Heart left ventricle (tissue), 16 donors: ENCODE measurements around the gene PCGF2. TPM values are rescaled to one million over a fixed set of nuclear protein-coding genes. Genes with fewer than 3 reads are reported as not detected.

Experiments used
- ATAC-seq, 4 donors: fragments of 200-7000 bp; cut with Tn5 transposase; one replicate each; pipeline ENCODE4 v1.9.1; 2020 to 2022; ENCODE audit warnings: moderate library complexity in 4 of 4, mild to moderate bottlenecking in 3 of 4, moderate number of reproducible peaks in 1 of 4
- DNase-seq, 5 donors: peaks; one replicate each; pipeline ENCODE4 v3.0.0-alpha.2; 2020
- H3K27ac ChIP-seq, 12 donors: fragments of 200-600 bp; sonication (generic) in 4 of 12; one replicate each; pipeline versions ENCODE4 v1.5.0 to v1.8.0; 2016 to 2022; ENCODE audit warnings: mild to moderate bottlenecking in 2 of 12
- H3K27me3 ChIP-seq, 9 donors: fragments of 200-600 bp; sonication (generic) in 2 of 9; one replicate each; pipeline versions ENCODE4 v1.5.1 to v1.8.0; 2016 to 2022; ENCODE audit warnings: mild to moderate bottlenecking in 3 of 9
- H3K36me3 ChIP-seq, 9 donors: fragments of 200-600 bp; sonication (generic) in 2 of 9; one replicate each; pipeline versions ENCODE4 v1.5.0 to v1.8.0; 2018 to 2022; ENCODE audit warnings: mild to moderate bottlenecking in 2 of 9
- H3K4me1 ChIP-seq, 12 donors: fragments of 200-600 bp; sonication (generic) in 4 of 12; one replicate each; pipeline versions ENCODE4 v1.5.0 to v1.8.0; 2016 to 2022; ENCODE audit warnings: mild to moderate bottlenecking in 3 of 12
- H3K4me3 ChIP-seq, 12 donors: fragments of 200-600 bp; sonication (generic) in 4 of 12; one replicate each; pipeline versions ENCODE4 v1.5.0 to v1.8.0; 2017 to 2022; ENCODE audit warnings: mild to moderate bottlenecking in 9 of 12, moderate library complexity in 4 of 12
- H3K9me3 ChIP-seq, 12 donors: fragments of 200-600 bp; sonication (generic) in 4 of 12; one replicate each; pipeline versions ENCODE4 v1.5.0 to v1.8.0; 2016 to 2022; ENCODE audit warnings: mild to moderate bottlenecking in 1 of 12
- POLR2A ChIP-seq, 2 donors: fragments of 450-650 bp; IDR thresholded peaks; one replicate each; pipeline ENCODE4 v1.6.1; 2017; ENCODE audit warnings: antibody characterized with exemption in 2 of 2, mild to moderate bottlenecking in 2 of 2, moderate library complexity in 2 of 2
- WGBS, 4 donors: extraction: QIAGEN DNeasy Blood & Tissue Kit in 2 of 4; methylation state at CpG; one replicate each; pipeline versions ENCODE4 v1.1.5 to v1.1.7; 2013 to 2018; 5-methylcytosine and 5-hydroxymethylcytosine counted together
- intact Hi-C, 10 donors: fragments of 100-400 bp; cut with DNase I; formaldehyde crosslinking; loops; one replicate each; pipeline versions ENCODE4 v1.11.1 to v1.14.2; 2022
- polyA plus RNA-seq, 2 donors: library from polyadenylated mRNA; stranded (reverse); fragments of 200-250 nt; gene quantifications; one replicate each; pipeline ENCODE4 v1.2.3, GENCODE V29; 2013
- total RNA-seq, 9 donors: library from RNA; depleted of rRNA in 2 of 9; stranded (reverse); fragments of >200 nt in 2 of 9; fragmentation: NEBNext Ultra II Directional in 3 of 9; extraction: Animal tissue kit (Norgen Biotek cat#: 25700) in 3 of 9; gene quantifications; one replicate each; pipeline versions ENCODE4 v1.1.0 to v1.2.4, GENCODE V29; 2016 to 2023
- TF ChIP-seq, protein P1 (sequence below), 12 donors: fragments of 200-600 bp; sonication (generic) in 4 of 12; IDR thresholded peaks; one replicate each; pipeline versions ENCODE4 v1.5.0 to v1.8.0; 2018 to 2022; ENCODE audit warnings: antibody characterized with exemption in 12 of 12, mild to moderate bottlenecking in 5 of 12
- donor health status: ischemic (EF 13 %, LVEDD 7.1; RV severe dilation, severe dysfunction).
- donor health status: healthy with polysubstance abuse.
- donor health status: DM: no; HTN: yes; CAD: no.
- donor health status: DM: no; HTN: no; CAD: no.
- donor health status: ischemic (EF 25% LVEDD 6.9; RV normal size, moderate dysfunction).
- donor health status: ischemic (EF 25% LVEDD 5.7; RV mildly dilated, moderate dysfunction).
- donor health status: healthy.
- donor health status: DM: yes; HTN: yes; CAD: no.
- donor health status: ischemic (EF 35%, LVEDD 5.7; RV mildly dilated, moderate dysfunction).
- donor health status: nonischemic (EF 11% LVEDD 7.7; RV severe dilation, severe dysfunction).
- donor health status: DM: yes; HTN: yes; CAD: no.
- donor health status: PGD.
- donor health status: ischemic (EF 29% LVEDD 5.4; RV normal size, mild dysfunction).
- donor health status: nonischemic (EF 23%, LVEDD 6.1; RV moderate dilation, normal function).

PCGF2 gene
- total and polyA plus RNA-seq, 11 donors: 3.8 to 33.6 (median 21.9) TPM

DNA sequence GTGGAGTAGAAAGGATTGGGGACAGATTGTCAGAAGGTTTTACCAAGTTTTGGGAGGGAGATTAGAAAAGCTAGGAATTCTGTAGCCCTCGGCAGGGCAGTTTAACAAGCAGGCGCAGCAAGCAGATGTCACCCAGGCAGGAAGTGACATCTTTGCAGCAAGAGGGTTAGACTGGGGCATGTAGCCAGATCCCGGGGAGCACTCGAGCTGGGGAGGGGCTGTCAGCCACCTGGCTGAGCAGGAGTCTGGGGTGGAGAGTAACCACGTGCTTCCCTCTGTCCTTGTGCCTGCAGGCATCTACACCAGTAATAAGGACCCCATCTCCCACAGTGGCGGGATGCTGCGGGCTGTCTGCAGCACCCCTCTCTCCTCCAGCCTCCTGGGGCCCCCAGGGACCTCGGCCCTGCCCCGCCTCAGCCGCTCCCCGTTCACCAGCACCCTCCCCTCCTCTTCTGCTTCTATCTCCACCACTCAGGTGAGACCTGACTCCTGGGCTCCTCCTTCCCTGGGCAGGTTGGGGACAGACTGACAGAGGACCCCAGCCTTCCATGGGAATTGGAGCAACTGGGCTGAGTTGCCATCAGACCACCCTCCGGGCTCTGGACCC is 30.9 kb downstream of the PCGF2 start:
- TF ChIP-seq, protein P1, sequence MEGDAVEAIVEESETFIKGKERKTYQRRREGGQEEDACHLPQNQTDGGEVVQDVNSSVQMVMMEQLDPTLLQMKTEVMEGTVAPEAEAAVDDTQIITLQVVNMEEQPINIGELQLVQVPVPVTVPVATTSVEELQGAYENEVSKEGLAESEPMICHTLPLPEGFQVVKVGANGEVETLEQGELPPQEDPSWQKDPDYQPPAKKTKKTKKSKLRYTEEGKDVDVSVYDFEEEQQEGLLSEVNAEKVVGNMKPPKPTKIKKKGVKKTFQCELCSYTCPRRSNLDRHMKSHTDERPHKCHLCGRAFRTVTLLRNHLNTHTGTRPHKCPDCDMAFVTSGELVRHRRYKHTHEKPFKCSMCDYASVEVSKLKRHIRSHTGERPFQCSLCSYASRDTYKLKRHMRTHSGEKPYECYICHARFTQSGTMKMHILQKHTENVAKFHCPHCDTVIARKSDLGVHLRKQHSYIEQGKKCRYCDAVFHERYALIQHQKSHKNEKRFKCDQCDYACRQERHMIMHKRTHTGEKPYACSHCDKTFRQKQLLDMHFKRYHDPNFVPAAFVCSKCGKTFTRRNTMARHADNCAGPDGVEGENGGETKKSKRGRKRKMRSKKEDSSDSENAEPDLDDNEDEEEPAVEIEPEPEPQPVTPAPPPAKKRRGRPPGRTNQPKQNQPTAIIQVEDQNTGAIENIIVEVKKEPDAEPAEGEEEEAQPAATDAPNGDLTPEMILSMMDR (IDR thresholded peaks at IDR 0.05): no peak
- TF ChIP-seq POLR2A (IDR thresholded peaks at IDR 0.05): no peak
- H3K4me1 ChIP-seq: peaks cover 0 to 13% (median 1%) of the 10 kb centered on the region in 12 donors
- peaks cover 0 to 100% (median 98%) of the 10 kb centered on the region in 9 donors for H3K36me3 ChIP-seq
- WGBS, 4 donors: 78 to 84% (median 84%) methylated on average over 8 to 12 of the region's 12 CpGs
- H3K27ac ChIP-seq: no peak overlapping the region
- DNase-seq: no peak
- intact Hi-C loops: no loop called here
- no peaks in the 10 kb centered on the region for H3K9me3 ChIP-seq
- H3K27me3 ChIP-seq: no peaks in the 10 kb centered on the region
- no peak for ATAC-seq
- H3K4me3 ChIP-seq: no peak overlapping the region

DNA sequence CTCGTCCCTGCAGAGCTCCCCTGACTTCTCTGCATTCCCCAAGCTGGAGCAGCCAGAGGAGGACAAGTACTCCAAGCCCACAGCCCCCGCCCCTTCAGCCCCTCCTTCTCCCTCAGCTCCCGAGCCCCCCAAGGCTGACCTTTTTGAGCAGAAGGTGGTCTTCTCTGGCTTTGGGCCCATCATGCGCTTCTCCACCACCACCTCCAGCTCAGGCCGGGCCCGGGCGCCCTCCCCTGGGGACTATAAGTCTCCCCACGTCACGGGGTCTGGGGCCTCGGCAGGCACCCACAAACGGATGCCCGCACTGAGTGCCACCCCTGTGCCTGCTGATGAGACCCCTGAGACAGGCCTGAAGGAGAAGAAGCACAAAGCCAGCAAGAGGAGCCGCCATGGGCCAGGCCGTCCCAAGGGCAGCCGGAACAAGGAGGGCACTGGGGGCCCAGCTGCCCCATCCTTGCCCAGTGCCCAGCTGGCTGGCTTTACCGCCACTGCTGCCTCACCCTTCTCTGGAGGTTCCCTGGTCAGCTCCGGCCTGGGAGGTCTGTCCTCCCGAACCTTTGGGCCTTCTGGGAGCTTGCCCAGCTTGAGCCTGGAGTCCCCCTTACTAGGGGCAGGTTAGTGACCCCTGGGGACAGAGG is 31.6 kb downstream of the PCGF2 start:
- 90 to 95% (median 92%) methylated on average over 9 to 18 of the region's 18 CpGs for WGBS, 4 donors

DNA sequence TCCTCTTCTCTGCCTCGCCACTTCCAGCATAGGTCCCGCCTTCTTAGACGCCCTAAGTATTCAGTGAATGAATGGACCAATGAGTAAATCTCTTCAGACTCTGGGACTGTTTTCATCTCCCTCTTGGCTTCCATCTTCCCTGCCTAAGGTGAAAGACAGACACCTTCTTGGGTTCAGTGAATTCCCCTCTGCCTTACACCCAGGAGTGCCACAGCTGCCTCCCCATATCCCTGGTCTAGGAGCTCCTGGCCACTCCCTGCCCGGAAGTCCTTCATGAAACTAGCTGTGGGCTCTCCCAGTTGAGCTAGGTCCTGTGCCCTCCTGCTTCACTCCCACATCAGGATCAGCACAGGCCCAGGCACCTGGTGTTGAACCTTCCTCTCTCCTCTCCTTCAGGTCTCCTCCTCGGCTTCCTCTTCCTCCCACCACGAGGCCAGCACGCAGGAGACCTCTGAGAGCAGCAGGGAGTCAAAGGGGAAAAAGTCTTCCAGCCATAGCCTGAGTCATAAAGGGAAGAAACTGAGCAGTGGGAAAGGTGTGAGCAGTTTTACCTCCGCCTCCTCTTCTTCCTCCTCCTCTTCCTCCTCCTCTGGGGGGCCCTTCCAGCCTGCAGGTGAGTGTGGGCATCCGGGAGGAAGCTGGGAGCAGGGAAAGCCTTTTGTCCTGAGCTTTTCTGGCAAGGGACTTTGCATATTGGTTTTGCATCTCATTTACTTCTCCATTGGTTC is 32.8 kb downstream of the PCGF2 start:
- TF ChIP-seq, protein P1 (IDR thresholded peaks at IDR 0.05): no peak
- no peak for TF ChIP-seq POLR2A (IDR thresholded peaks at IDR 0.05)
- H3K9me3 ChIP-seq: no peaks in the 10 kb centered on the region
- no peak overlapping the region for H3K4me3 ChIP-seq
- intact Hi-C loops: no loop called here
- DNase-seq: no peak
- H3K27me3 ChIP-seq: no peaks in the 10 kb centered on the region
- ATAC-seq: no peak
- no peak overlapping the region for H3K27ac ChIP-seq
- H3K4me1 ChIP-seq: peaks cover 0 to 25% (median 13%) of the 10 kb centered on the region in 12 donors
- peaks cover 0 to 100% (median 93%) of the 10 kb centered on the region in 9 donors for H3K36me3 ChIP-seq
- WGBS, 4 donors: 86 to 93% (median 88%) methylated on average over 9 of the region's 9 CpGs

More for the DNA sequence above, 31.6 kb downstream of the PCGF2 start:
- TF ChIP-seq POLR2A (IDR thresholded peaks at IDR 0.05): no peak
- TF ChIP-seq, protein P1 (IDR thresholded peaks at IDR 0.05): no peak
- intact Hi-C loops: no loop called here
- peaks cover 0 to 100% (median 97%) of the 10 kb centered on the region in 9 donors for H3K36me3 ChIP-seq
- no peak overlapping the region for H3K27ac ChIP-seq
- no peaks in the 10 kb centered on the region for H3K27me3 ChIP-seq
- ATAC-seq: no peak
- H3K9me3 ChIP-seq: no peaks in the 10 kb centered on the region
- H3K4me3 ChIP-seq: no peak overlapping the region
- H3K4me1 ChIP-seq: peaks cover 0 to 14% (median 6%) of the 10 kb centered on the region in 12 donors
- no peak for DNase-seq

DNA sequence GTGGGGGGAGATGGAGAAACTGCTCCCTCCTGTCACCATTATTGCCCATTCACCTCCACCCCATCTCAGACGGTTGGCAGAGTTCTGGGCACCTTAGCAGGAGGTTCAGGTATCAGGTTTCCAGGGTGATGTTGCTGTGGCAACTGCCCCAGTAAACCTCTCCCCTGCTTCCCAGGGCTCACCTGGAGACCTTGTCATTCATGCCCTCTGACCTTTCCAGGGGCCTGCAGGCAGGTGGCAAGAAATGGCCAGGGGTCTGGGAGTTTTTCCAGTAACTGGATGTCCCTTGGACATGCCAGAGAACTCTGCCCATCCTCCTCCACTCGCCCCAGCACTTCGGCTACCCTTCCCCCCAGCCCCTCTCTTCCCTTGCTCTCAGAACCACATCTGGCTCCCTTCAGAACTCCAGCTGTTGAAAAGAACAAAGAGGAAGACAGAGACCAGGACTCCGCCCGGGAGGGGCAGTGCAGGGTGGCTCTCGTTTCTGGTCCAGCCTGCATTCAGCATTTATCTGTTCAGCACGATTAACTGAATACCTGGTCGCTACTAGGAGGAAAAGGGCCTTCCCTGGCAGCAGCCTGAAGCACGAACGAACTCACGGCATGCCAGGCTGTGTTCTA is 34.6 kb downstream of the PCGF2 start:
- no peaks in the 10 kb centered on the region for H3K9me3 ChIP-seq
- H3K36me3 ChIP-seq: peaks cover 0 to 100% (median 93%) of the 10 kb centered on the region in 9 donors
- intact Hi-C loops: no loop called here
- ATAC-seq: no peak
- H3K4me1 ChIP-seq: peaks cover 0 to 37% (median 13%) of the 10 kb centered on the region in 12 donors
- no peak overlapping the region for H3K4me3 ChIP-seq
- no peak for DNase-seq
- H3K27me3 ChIP-seq: no peaks in the 10 kb centered on the region
- WGBS, 4 donors: 69 to 72% (median 70%) methylated on average over 10 to 11 of the region's 11 CpGs
- H3K27ac ChIP-seq: no peak overlapping the region
- TF ChIP-seq, protein P1 (IDR thresholded peaks at IDR 0.05): no peak
- TF ChIP-seq POLR2A (IDR thresholded peaks at IDR 0.05): no peak
